WTC11 (cell line): ENCODE data around the gene CBY3. TPM values are rescaled to one million over a fixed set of nuclear protein-coding genes. Genes with fewer than 3 reads are reported as not detected.
"Not testable (repeated sequence)": the region's sequence is repeated elsewhere in the genome, so short reads cannot be mapped to it uniquely, and the experiment has no call there.

Source experiments
- ATAC-seq: fragments of 200-7000 bp; cut with Tn5 transposase; 2 replicates; pipeline ENCODE4 v1.10.0; 2021; ENCODE audit warnings: mild to moderate bottlenecking, moderate library complexity
- CTCF ChIA-PET: fragments of 300-600 bp; sonication (Branson Sonifier 250); formaldehyde crosslinking; loops from one replicate; lab custom pipeline; 2021; ENCODE audit warnings: antibody characterized with exemption; lab: Charles Lee
- POLR2A ChIA-PET: fragments of 350-600 bp; sonication (Branson Sonifier 250); formaldehyde crosslinking; loops from one replicate; lab custom pipeline; 2021; ENCODE audit warnings: antibody characterized with exemption; lab: Charles Lee
- DNase-seq: peaks from one replicate; pipeline ENCODE4 v3.0.0; 2021; ENCODE audit warnings: low spot score
- H3K27ac Mint-ChIP-seq: 2 replicates; pipeline ENCODE4 v1.8.0; 2021; ENCODE audit warnings: mixed read lengths
- H3K27me3 Mint-ChIP-seq: 2 replicates; pipeline ENCODE4 v1.8.0; 2021; ENCODE audit warnings: low read depth, mild to moderate bottlenecking, moderate library complexity, mixed read lengths
- H3K36me3 Mint-ChIP-seq: 2 replicates; pipeline ENCODE4 v1.8.0; 2021; ENCODE audit warnings: mixed read lengths
- H3K4me1 Mint-ChIP-seq: 2 replicates; pipeline ENCODE4 v1.8.0; 2022; ENCODE audit warnings: mixed read lengths
- H3K4me3 Mint-ChIP-seq: 2 replicates; pipeline ENCODE4 v1.8.0; 2021; ENCODE audit warnings: mild to moderate bottlenecking, moderate library complexity, mixed read lengths
- H3K9me3 Mint-ChIP-seq: 2 replicates; pipeline ENCODE4 v1.8.0; 2021; ENCODE audit warnings: mixed read lengths
- CBFB ChIP-seq: sonication (generic); formaldehyde crosslinking; IDR thresholded peaks from 2 replicates; pipeline ENCODE4 v1.8.1; 2022; ENCODE audit warnings: mild to moderate bottlenecking, low read depth, missing genetic modification reagents
- ESRRA ChIP-seq: sonication (generic); formaldehyde crosslinking; IDR thresholded peaks from 2 replicates; pipeline ENCODE4 v1.8.1; 2022; ENCODE audit warnings: mild to moderate bottlenecking, missing genetic modification reagents, borderline replicate concordance
- ETV6 ChIP-seq: sonication (generic); formaldehyde crosslinking; IDR thresholded peaks from 2 replicates; pipeline ENCODE4 v1.8.1; 2022; ENCODE audit warnings: mild to moderate bottlenecking, missing genetic modification reagents
- FOXK1 ChIP-seq: sonication (generic); formaldehyde crosslinking; IDR thresholded peaks from 2 replicates; pipeline ENCODE4 v1.8.0; 2022; ENCODE audit warnings: mild to moderate bottlenecking, moderate library complexity, missing genetic modification reagents
- FOXP1 ChIP-seq: sonication (generic); formaldehyde crosslinking; IDR thresholded peaks from 2 replicates; pipeline ENCODE4 v1.8.0; 2022; ENCODE audit warnings: missing genetic modification reagents, mild to moderate bottlenecking, moderate library complexity, borderline replicate concordance
- GABPB1 ChIP-seq: sonication (generic); formaldehyde crosslinking; IDR thresholded peaks from 2 replicates; pipeline ENCODE4 v1.8.1; 2023; ENCODE audit warnings: mild to moderate bottlenecking, missing genetic modification reagents
- GTF2I ChIP-seq: fragments of 250-450 bp; sonication (Bioruptor Pico); conservative IDR thresholded peaks from 2 replicates; pipeline ENCODE4 v1.4.0; 2021; ENCODE audit warnings: mild to moderate bottlenecking
- IRF2 ChIP-seq: sonication (generic); formaldehyde crosslinking; IDR thresholded peaks from 2 replicates; pipeline ENCODE4 v1.8.0; 2022; ENCODE audit warnings: low read depth, missing genetic modification reagents, borderline replicate concordance
- JUN ChIP-seq: sonication (generic); formaldehyde crosslinking; IDR thresholded peaks from 2 replicates; pipeline ENCODE4 v1.8.0; 2023; ENCODE audit warnings: mild to moderate bottlenecking, missing genetic modification reagents
- KAT7 ChIP-seq: sonication (generic); formaldehyde crosslinking; IDR thresholded peaks from 2 replicates; pipeline ENCODE4 v1.8.1; 2023; ENCODE audit warnings: missing genetic modification reagents, mild to moderate bottlenecking, borderline replicate concordance
- NFE2L1 ChIP-seq: sonication (generic); formaldehyde crosslinking; IDR thresholded peaks from 2 replicates; pipeline ENCODE4 v1.8.1; 2023; ENCODE audit warnings: missing genetic modification reagents
- NFYB ChIP-seq: sonication (generic); formaldehyde crosslinking; conservative IDR thresholded peaks from 2 replicates; pipeline ENCODE4 v1.8.0; 2022; ENCODE audit warnings: low read depth, missing genetic modification reagents
- SMAD4 ChIP-seq: sonication (generic); formaldehyde crosslinking; IDR thresholded peaks from 2 replicates; pipeline ENCODE4 v1.8.0; 2022; ENCODE audit warnings: mild to moderate bottlenecking, missing genetic modification reagents
- TEAD1 ChIP-seq: sonication (generic); formaldehyde crosslinking; IDR thresholded peaks from 2 replicates; pipeline ENCODE4 v1.8.0; 2022; ENCODE audit warnings: mild to moderate bottlenecking, missing genetic modification reagents
- ZNF219 ChIP-seq: sonication (generic); formaldehyde crosslinking; IDR thresholded peaks from 2 replicates; pipeline ENCODE4 v1.8.0; 2023; ENCODE audit warnings: missing genetic modification reagents, mild to moderate bottlenecking, borderline replicate concordance
- ZNF416 ChIP-seq: fragments of 250-450 bp; sonication (Bioruptor Pico); IDR thresholded peaks from 2 replicates; pipeline ENCODE4 v1.9.0; 2021; ENCODE audit warnings: mild to moderate bottlenecking, inconsistent platforms
- ZNF423 ChIP-seq: fragments of 250-450 bp; sonication (Bioruptor Pico); IDR thresholded peaks from 2 replicates; pipeline ENCODE4 v2.1.2; 2022; ENCODE audit warnings: mild to moderate bottlenecking, moderate library complexity
- total RNA-seq: library from RNA; stranded (reverse); gene quantifications from 3 replicates; pipeline ENCODE4 v1.2.3, GENCODE V29; 2021
- TF ChIP-seq, protein P1 (sequence below): sonication (generic); formaldehyde crosslinking; IDR thresholded peaks from 2 replicates; pipeline ENCODE4 v1.8.0; 2023; ENCODE audit warnings: mild to moderate bottlenecking, missing genetic modification reagents
- TF ChIP-seq, protein P2 (sequence below): fragments of 250-450 bp; sonication (Bioruptor Pico); conservative IDR thresholded peaks from 2 replicates; pipeline ENCODE4 v1.9.0; 2021; ENCODE audit warnings: mild to moderate bottlenecking
- TF ChIP-seq, protein P3 (sequence below): sonication (generic); formaldehyde crosslinking; IDR thresholded peaks from 2 replicates; pipeline ENCODE4 v1.8.1; 2023; ENCODE audit warnings: mild to moderate bottlenecking, moderate library complexity, missing genetic modification reagents

CBY3 gene
- total RNA-seq, 1 experiment from 2014 or later = 0.37 TPM

DNA sequence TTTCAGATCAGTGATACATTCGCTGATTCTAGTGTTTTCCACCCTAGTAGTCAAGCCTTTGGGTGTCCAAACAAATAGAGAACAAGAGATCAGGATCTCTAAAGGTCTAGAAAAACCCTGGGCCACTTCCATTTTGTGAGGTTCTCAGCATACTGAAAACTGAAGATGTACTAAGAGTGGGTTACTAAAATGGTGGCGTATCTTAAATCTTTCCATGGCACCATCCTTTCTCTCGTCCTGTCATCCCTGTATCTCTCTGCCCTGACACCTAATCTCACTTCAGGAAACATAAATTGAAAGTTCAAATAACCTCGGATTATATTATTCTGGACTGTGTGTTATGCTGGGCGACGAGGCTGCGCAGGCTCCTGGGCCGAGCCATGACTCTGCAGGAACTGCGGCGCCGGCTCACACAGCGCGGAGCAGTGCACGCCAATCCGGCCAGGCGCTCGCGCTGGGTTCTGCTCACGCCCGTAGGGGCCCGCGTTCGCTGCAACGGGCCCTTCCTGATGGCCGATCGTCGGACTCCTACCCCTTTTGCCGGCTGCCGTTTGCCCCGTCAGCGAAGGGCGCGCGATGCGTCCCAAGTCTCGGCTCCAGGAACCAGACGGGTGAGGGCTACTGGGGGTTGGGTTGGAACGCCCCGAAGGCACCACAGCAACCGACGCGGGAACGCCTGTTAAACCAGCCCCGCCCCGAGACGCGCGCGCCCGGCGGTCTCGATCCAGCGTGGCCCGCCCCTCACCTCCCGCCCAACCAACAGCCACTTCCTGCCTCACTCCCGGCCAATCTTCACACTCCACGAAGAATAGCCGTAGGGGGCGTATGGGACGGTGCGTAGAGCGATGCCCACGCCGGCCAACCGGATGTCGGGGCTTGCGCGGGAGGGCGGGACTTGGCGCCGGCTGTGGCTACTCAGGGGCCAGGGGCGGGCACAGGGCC is 17.4 kb upstream of the CBY3 start (continued):
- TF ChIP-seq GTF2I (CRISPR knock-in tag) (no peak), CBFB (CRISPR knock-in tag) (no peak), IRF2 (CRISPR knock-in tag) (no peak), SMAD4 (0 out of 2 replicates have a peak, but pooled peaks have one; percentile 50), GABPB1 (CRISPR knock-in tag) (peak; percentile 71), ZNF219 (peak; percentile 15; the same call in 1 of the 2 replicates), ESRRA (CRISPR knock-in tag) (no peak), ZNF423 (CRISPR knock-in tag) (no peak), FOXP1 (CRISPR knock-in tag) (peak; percentile 39; the same call in 1 of the 2 replicates), FOXK1 (CRISPR knock-in tag) (peak; percentile 46; the same call in 1 of the 2 replicates), TEAD1 (peak; percentile 86), NFYB (CRISPR knock-in tag) (peak; percentile 99), NFE2L1 (peak; percentile 85; the same call in 1 of the 2 replicates), KAT7 (no peak), ZNF416 (0 out of 2 replicates have a peak, but pooled peaks have one; percentile 12), JUN (peak; percentile 53; the same call in 1 of the 2 replicates), ETV6 (CRISPR knock-in tag) (peak; percentile 26; the same call in 1 of the 2 replicates)
- TF ChIP-seq, protein P1, sequence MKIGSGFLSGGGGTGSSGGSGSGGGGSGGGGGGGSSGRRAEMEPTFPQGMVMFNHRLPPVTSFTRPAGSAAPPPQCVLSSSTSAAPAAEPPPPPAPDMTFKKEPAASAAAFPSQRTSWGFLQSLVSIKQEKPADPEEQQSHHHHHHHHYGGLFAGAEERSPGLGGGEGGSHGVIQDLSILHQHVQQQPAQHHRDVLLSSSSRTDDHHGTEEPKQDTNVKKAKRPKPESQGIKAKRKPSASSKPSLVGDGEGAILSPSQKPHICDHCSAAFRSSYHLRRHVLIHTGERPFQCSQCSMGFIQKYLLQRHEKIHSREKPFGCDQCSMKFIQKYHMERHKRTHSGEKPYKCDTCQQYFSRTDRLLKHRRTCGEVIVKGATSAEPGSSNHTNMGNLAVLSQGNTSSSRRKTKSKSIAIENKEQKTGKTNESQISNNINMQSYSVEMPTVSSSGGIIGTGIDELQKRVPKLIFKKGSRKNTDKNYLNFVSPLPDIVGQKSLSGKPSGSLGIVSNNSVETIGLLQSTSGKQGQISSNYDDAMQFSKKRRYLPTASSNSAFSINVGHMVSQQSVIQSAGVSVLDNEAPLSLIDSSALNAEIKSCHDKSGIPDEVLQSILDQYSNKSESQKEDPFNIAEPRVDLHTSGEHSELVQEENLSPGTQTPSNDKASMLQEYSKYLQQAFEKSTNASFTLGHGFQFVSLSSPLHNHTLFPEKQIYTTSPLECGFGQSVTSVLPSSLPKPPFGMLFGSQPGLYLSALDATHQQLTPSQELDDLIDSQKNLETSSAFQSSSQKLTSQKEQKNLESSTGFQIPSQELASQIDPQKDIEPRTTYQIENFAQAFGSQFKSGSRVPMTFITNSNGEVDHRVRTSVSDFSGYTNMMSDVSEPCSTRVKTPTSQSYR (CRISPR knock-in tag) = peak; percentile 59; the same call in 1 of the 2 replicates
- TF ChIP-seq, protein P2, sequence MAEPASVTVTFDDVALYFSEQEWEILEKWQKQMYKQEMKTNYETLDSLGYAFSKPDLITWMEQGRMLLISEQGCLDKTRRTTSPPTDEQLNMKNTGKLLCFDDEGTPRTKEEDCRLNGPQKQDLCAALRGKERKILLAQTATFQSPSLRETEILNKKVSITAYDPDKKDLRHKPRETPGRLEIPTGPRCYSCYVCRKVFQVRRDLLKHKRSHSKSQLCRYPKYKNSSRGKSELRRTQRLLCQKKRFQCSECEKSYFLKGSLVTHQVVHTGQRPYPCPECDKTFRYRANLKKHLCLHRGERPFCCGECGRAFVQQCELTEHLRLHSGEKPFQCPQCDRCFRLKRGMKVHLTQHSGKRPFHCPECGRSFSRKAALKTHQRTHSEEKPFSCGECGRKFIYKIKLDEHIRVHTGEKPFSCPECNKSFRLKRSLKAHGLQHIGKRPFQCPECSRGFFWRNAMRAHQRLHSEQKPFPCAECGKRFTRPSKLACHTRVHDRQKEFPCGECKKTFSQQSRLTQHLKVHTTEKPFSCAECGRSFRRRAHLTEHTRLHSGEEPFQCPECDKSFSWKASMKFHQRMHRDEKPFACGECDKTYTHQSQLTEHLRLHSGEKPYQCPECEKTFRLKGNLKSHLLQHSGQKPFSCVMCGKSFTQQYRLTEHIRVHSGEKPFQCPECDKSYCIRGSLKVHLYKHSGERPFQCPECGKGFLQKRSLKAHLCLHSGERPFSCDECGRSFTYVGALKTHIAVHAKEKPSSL (CRISPR knock-in tag) = no peak
- TF ChIP-seq, protein P3, sequence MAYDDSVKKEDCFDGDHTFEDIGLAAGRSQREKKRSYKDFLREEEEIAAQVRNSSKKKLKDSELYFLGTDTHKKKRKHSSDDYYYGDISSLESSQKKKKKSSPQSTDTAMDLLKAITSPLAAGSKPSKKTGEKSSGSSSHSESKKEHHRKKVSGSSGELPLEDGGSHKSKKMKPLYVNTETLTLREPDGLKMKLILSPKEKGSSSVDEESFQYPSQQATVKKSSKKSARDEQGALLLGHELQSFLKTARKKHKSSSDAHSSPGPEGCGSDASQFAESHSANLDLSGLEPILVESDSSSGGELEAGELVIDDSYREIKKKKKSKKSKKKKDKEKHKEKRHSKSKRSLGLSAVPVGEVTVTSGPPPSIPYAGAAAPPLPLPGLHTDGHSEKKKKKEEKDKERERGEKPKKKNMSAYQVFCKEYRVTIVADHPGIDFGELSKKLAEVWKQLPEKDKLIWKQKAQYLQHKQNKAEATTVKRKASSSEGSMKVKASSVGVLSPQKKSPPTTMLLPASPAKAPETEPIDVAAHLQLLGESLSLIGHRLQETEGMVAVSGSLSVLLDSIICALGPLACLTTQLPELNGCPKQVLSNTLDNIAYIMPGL (CRISPR knock-in tag) = peak; percentile 85; the same call in 1 of the 2 replicates

DNA sequence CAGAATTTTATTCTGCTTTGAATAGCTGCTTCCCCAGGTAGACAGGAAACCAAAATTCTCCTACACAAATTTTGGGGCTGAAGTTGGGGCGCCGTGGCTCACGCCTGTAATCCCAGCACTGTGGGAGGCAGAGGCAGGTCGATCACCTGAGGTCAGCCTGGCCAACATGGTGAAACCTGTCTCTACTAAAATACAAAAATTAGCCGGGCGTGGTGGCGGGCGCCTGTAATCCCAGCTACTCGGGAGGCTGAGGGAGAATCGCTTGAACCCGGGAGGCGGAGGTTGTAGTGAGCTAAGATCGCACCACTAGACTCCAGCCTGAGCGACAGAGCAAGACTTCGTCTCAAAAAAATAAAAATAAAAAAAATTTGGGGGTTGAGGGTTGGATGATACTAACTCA is 16.7 kb upstream of the CBY3 start:
- CTCF ChIA-PET, ATAC-seq, H3K27me3 Mint-ChIP-seq, DNase-seq, H3K9me3 Mint-ChIP-seq: not testable (repeated sequence)
- peaks cover 15% of the 10 kb centered on the region for H3K36me3 Mint-ChIP-seq
- POLR2A ChIA-PET = interaction anchor here (0.6 to 2.4 kb wide), 2 partner anchors 13 to 74 kb away, joined by 7 to 10 read pairs; partner anchors contain the start of gene HNRNPH1
- peak overlapping the region; percentile 19; the same call in 1 of the 2 replicates for H3K27ac Mint-ChIP-seq
- H3K4me1 Mint-ChIP-seq = peaks cover 26% of the 10 kb centered on the region
- H3K4me3 Mint-ChIP-seq = peak overlapping the region; percentile 97
